Cardiac muscle cell (in vitro differentiated cells and primary cell): ENCODE measurements around the gene CPNE2. TPM values are rescaled to one million over a fixed set of nuclear protein-coding genes. Genes with fewer than 3 reads are reported as not detected.
"Not testable (repeated sequence)": the region's sequence is repeated elsewhere in the genome, so short reads cannot be mapped to it uniquely, and the experiment has no call there.

Source experiments
- DNase-seq, 2 donors: peaks; one replicate each; pipeline versions ENCODE4 v3.0.0 to v3.0.0-alpha.2; 2010 to 2017; ENCODE audit warnings: low read depth in 1 of 2, low spot score in 1 of 2
- H3K27ac ChIP-seq: fragments of 200-600 bp; sonication (generic); 2 replicates; pipeline ENCODE4 v1.5.1; 2016
- H3K27me3 ChIP-seq: fragments of 200-600 bp; sonication (generic); 2 replicates; pipeline ENCODE4 v1.6.0; 2016; ENCODE audit warnings: control low read depth
- H3K36me3 ChIP-seq: fragments of 200-600 bp; sonication (generic); 2 replicates; pipeline ENCODE4 v1.5.1; 2016; ENCODE audit warnings: control low read depth
- H3K4me1 ChIP-seq: fragments of 200-600 bp; sonication (generic); 2 replicates; pipeline ENCODE4 v1.8.1; 2017; ENCODE audit warnings: low read depth, mild to moderate bottlenecking, mixed run types
- H3K4me3 ChIP-seq: fragments of 200-600 bp; sonication (generic); 2 replicates; pipeline ENCODE4 v1.5.1; 2016; ENCODE audit warnings: mild to moderate bottlenecking
- H3K9me3 ChIP-seq: fragments of 200-600 bp; sonication (generic); 2 replicates; pipeline ENCODE4 v1.5.1; 2017; ENCODE audit warnings: low read depth, mild to moderate bottlenecking, control low read depth
- polyA plus RNA-seq: library from polyadenylated mRNA; unstranded; fragments of >200 nt; fragmentation: Nextera tagmentation; extraction: Ambion mirVana; gene quantifications from 2 replicates; pipeline ENCODE4 v1.2.1, GENCODE V29; 2016
- total RNA-seq: library from RNA; depleted of rRNA; stranded (reverse); fragments of >200 nt; gene quantifications from 2 replicates; pipeline ENCODE4 v1.2.3, GENCODE V29; 2016
- TF ChIP-seq, protein P1 (sequence below): IDR thresholded peaks from 2 replicates; pipeline ENCODE4 v1.5.1; 2012; ENCODE audit warnings: low read depth, mild to moderate bottlenecking, low read length

The CPNE2 gene
- total and polyA plus RNA-seq, 2 experiments from 2014 or later = 25.5 to 43.0 TPM

DNA sequence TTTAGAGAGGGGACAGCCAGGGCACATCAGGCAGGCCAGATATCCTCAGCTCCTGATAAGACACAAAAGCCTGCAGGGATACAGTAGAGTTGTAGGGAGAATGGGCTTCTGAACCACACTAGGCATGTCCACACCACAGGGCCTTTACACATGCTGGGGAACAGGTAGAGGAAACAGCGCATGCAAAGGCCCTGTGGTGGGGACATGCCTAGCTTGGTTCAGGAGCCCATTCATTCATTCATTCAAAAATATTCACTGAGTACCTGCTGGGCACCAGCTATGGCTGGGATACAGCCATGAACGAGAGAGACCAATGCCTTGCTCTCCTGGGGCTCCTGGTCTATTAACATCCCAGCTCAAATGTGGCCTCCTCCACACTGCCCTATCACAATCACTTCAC, 4.4 kb downstream of the CPNE2 start:
- Histone ChIP-seq H3K4me1 (peaks cover 6% of the 10 kb centered on the region), H3K4me3 (no peak overlapping the region), H3K27me3 (no peaks in the 10 kb centered on the region), H3K27ac (no peak overlapping the region), H3K36me3 (no peaks in the 10 kb centered on the region), H3K9me3 (no peaks in the 10 kb centered on the region)
- TF ChIP-seq, protein P1, sequence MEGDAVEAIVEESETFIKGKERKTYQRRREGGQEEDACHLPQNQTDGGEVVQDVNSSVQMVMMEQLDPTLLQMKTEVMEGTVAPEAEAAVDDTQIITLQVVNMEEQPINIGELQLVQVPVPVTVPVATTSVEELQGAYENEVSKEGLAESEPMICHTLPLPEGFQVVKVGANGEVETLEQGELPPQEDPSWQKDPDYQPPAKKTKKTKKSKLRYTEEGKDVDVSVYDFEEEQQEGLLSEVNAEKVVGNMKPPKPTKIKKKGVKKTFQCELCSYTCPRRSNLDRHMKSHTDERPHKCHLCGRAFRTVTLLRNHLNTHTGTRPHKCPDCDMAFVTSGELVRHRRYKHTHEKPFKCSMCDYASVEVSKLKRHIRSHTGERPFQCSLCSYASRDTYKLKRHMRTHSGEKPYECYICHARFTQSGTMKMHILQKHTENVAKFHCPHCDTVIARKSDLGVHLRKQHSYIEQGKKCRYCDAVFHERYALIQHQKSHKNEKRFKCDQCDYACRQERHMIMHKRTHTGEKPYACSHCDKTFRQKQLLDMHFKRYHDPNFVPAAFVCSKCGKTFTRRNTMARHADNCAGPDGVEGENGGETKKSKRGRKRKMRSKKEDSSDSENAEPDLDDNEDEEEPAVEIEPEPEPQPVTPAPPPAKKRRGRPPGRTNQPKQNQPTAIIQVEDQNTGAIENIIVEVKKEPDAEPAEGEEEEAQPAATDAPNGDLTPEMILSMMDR = no peak
- no peak for DNase-seq

DNA sequence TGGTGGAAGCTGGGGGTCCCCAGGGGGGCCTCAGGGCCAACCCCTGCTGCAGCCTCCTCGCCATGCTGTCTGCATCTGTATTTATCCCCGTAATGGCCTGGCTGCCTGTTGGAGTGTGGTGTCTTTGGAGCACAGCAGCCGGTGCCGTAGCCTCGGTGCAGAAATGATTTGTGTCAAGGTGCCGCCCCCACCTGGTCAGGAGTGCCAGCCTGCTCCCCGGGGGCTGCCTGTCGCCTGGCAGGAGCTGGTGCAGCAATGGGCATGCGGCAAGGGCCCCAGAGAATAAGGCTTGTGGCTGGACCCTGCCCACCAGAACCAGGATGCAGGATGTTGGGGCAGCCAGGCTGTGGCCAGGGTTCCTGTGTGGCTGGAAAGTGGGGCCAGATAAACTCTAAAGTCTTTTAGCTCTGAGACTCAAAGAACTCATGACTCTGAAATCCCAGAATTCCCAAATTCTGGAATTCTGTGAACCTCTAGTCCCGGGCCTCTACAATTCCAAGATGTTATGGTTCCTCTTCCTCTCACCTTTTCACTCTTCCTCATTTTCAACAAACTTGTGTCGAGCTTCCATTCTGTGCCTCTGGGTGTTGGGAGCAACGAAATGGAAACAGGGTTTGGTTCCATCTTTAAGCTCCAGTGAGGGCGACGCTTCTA, 5.9 kb downstream of the CPNE2 start:
- TF ChIP-seq, protein P1 = no peak
- H3K4me1 ChIP-seq = peaks cover 3% of the 10 kb centered on the region
- no peaks in the 10 kb centered on the region for H3K9me3 ChIP-seq
- no peak overlapping the region for H3K27ac ChIP-seq
- no peak overlapping the region for H3K4me3 ChIP-seq
- DNase-seq = no peak
- no peaks in the 10 kb centered on the region for H3K36me3 ChIP-seq
- H3K27me3 ChIP-seq = no peaks in the 10 kb centered on the region

DNA sequence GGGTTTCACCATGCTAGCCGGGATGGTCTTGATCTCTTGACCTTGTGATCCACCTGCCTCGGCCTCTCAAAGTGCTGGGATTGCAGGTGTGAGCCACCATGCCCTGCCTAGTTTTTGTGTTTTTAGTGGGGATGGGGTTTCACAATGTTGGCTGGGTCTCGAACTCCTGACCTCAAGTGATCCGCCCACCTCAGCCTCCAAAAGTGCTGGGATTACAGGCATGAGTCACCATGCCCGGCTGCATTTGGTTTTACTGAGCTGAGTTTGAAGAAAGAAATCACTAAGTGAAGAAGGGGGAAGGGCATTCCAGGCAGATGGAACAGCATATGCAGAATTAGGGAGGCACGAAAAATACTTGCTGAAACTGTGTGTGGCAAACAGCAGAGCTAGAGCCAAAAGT, 7.6 kb downstream of the CPNE2 start:
- peak in 1 of 2 donors; percentile 34 for DNase-seq
- H3K4me3 ChIP-seq, H3K9me3 ChIP-seq, H3K27ac ChIP-seq, H3K4me1 ChIP-seq, H3K36me3 ChIP-seq, H3K27me3 ChIP-seq: not testable (repeated sequence)

DNA sequence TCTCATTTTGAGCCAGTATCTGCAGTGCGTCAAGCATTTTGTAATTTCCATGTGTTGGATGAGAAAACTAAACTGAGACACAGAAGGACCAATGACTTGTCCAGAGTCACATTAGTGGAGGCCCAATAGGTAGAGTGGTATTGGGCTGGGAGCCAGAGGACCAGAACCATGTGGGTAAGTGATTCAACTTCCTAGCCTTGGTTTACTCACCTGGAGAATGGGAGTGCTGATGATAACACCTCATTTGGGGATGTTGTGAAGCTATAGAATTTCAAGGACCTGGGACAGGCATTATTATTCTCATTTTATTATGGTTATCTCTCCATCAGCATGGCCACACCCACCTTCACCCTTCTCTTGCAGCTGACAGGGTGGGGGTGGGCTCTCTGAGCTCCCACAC, 8.1 kb downstream of the CPNE2 start:
- H3K27ac ChIP-seq = no peak overlapping the region
- TF ChIP-seq, protein P1 = no peak
- H3K4me1 ChIP-seq = no peaks in the 10 kb centered on the region
- no peaks in the 10 kb centered on the region for H3K27me3 ChIP-seq
- H3K4me3 ChIP-seq = no peak overlapping the region
- H3K36me3 ChIP-seq = no peaks in the 10 kb centered on the region
- H3K9me3 ChIP-seq = no peaks in the 10 kb centered on the region
- no peak for DNase-seq

DNA sequence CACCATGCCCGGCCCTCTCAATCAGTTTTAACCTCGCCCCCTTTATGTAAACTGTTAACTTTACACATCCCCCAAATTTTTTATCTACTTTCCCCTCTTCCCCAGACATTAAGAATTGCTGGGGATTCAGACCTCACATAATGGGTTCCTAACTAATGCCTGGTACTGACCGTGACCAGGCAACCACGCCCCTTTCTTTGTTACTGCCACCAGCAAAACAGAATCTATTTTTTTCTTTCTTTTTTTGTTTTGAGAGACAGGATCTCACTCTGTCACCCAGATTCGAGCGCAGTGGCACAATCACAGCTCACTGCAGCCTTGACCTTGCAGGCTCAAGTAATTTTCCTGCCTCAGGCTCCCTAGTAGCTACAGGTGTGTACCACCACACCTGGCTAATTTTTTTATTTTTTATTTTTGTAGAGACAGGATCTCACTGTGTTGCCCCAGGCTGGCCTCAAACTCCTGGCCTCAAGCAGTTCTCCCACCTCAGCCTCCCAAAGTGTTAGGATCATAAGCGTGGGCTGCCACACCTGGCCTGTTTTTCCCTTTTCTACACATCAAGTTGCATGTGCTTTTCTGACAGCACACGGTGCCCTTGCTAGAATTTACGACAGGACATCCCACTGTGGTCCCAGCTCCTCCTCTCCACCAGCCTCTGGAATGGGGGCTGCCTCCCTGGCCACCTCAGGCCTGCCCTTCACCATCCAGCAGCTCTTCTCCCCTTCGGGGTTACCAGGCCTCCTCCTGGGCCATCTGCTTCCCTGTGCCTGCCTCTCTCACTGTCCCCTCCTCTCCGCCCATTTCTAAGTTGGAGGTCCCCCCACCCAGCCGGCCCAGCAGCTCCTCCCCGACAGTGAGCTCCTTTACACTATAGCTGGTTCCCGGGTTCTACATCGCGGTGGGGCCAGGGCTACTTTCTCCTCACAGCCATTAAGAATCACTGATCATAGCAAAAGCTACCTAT, 10.8 kb downstream of the CPNE2 start:
- TF ChIP-seq, protein P1 = no peak
- DNase-seq = no peak
- Histone ChIP-seq H3K27ac (no peak overlapping the region), H3K36me3 (no peaks in the 10 kb centered on the region), H3K27me3 (no peaks in the 10 kb centered on the region), H3K9me3 (no peaks in the 10 kb centered on the region), H3K4me1 (no peaks in the 10 kb centered on the region), H3K4me3 (no peak overlapping the region)

DNA sequence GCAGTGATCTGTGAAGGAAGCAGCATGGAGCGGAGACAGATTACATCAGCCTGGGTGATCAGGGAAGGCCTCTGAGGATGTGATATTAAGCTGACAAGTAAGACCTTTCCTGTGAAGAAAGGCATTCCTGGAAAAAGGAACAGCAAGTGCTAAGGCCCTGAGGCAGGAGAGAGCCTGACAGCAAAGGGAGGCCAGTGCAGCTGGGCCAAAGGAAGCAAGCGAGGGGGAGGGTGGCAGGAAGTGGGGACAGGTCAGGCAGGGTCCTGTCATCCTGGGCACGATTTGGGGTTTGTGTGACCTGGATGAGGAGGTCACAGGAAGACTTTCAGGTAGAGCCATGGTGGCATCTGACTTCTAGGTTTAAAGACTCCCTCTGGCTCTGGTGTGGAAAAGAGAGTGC, 12.3 kb downstream of the CPNE2 start:
- TF ChIP-seq, protein P1 = no peak
- no peaks in the 10 kb centered on the region for H3K36me3 ChIP-seq
- no peaks in the 10 kb centered on the region for H3K9me3 ChIP-seq
- H3K4me1 ChIP-seq = no peaks in the 10 kb centered on the region
- DNase-seq = no peak
- no peak overlapping the region for H3K27ac ChIP-seq
- H3K27me3 ChIP-seq = no peaks in the 10 kb centered on the region
- H3K4me3 ChIP-seq = no peak overlapping the region
